HepG2 (cell line): Measurements from ENCODE around the gene RNPEPL1. TPM values are rescaled to one million over a fixed set of nuclear protein-coding genes. Genes with fewer than 3 reads are reported as not detected.

Experiments
- ATAC-seq: fragments of 200-7000 bp; cut with Tn5 transposase; 3 replicates; pipeline ENCODE4 v1.9.1; 2020; ENCODE audit warnings: mild to moderate bottlenecking, moderate library complexity
- BruUV-seq: library from RNA; stranded (reverse); fragments of 400-500 nt; replicated peaks from 2 replicates; lab custom pipeline; 2021; lab: Mats Ljungman, UMichigan
- CTCF ChIA-PET: fragments of 300-600 bp; formaldehyde crosslinking; extraction: SDS; loops from one replicate; lab custom pipeline; 2021; ENCODE audit warnings: low total read pairs, inconsistent platforms, low intra/inter-chr PET ratio; lab: Yijun Ruan, JAX
- POLR2A ChIA-PET: fragments of 350-600 bp; sonication (Branson Sonifier 250); formaldehyde crosslinking; loops from one replicate; lab custom pipeline; 2020; ENCODE audit warnings: antibody characterized with exemption, inconsistent platforms; lab: Yijun Ruan, JAX
- DNase-seq: peaks from one replicate; pipeline ENCODE4 v3.0.0-alpha.2; 2015; ENCODE audit warnings: low spot score
- FAIRE-seq: peaks from 3 replicates; lab custom pipeline; 2011; peaks lifted over from hg19 to GRCh38; lab: Jason Lieb, UNC
- H2AFZ ChIP-seq: one replicate; pipeline ENCODE4 v1.6.1; 2011; ENCODE audit warnings: low read length, inconsistent platforms
- H3K27ac ChIP-seq: fragments of 300-600 bp; 3 replicates; pipeline ENCODE4 v1.8.0; 2011; ENCODE audit warnings: mixed run types, mild to moderate bottlenecking, mixed read lengths, low read length, inconsistent platforms; ENCODE audit not compliant: insufficient read depth; ENCODE audit errors: extremely low read length
- H3K27me3 ChIP-seq, 2 experiments: fragments of 200-600 bp in 1 of 2; 2 replicates in 1 of 2; 3 replicates in 1 of 2; pipeline versions ENCODE4 v1.6.0 to v1.8.0; 2011; ENCODE audit warnings: low read length in 2 of 2, mild to moderate bottlenecking in 2 of 2, moderate library complexity in 2 of 2, inconsistent platforms in 1 of 2; ENCODE audit not compliant: insufficient read depth in 2 of 2, control insufficient read depth in 1 of 2
- H3K36me3 ChIP-seq, 2 experiments: fragments of 200-600 bp in 1 of 2; replicated peaks in 1 of 2; 2 replicates in 1 of 2; 3 replicates in 1 of 2; pipeline versions ENCODE4 v1.5.1 to v1.8.0; 2011; ENCODE audit warnings: low read length in 2 of 2, inconsistent platforms in 1 of 2; ENCODE audit not compliant: insufficient read depth in 2 of 2, control insufficient read depth in 1 of 2
- H3K4me1 ChIP-seq: 2 replicates; pipeline ENCODE4 v1.5.1; 2012; ENCODE audit warnings: low read length, inconsistent platforms; ENCODE audit not compliant: insufficient read depth
- H3K4me2 ChIP-seq: 2 replicates; pipeline ENCODE4 v1.6.0; 2011; ENCODE audit warnings: low read depth, low read length, inconsistent platforms
- H3K4me3 ChIP-seq, 3 experiments: fragments of 200-600 bp in 1 of 3; sonication (generic), shearing (Covaris generic) in 1 of 3; replicated peaks in 1 of 3; 2 replicates each; pipeline ENCODE4 v1.5.1; 2011 to 2016; ENCODE audit warnings: low read length in 3 of 3, inconsistent platforms in 2 of 3, low read depth in 2 of 3, mild to moderate bottlenecking in 2 of 3, control low read depth in 1 of 3, mixed read lengths in 1 of 3; ENCODE audit not compliant: insufficient read depth in 1 of 3
- H3K79me2 ChIP-seq: one replicate; pipeline ENCODE4 v1.6.1; 2011; ENCODE audit warnings: low read length, inconsistent platforms; ENCODE audit not compliant: insufficient read depth
- H3K9ac ChIP-seq: 2 replicates; pipeline ENCODE4 v1.6.0; 2011; ENCODE audit warnings: mild to moderate bottlenecking, low read depth, low read length, inconsistent platforms; ENCODE audit not compliant: insufficient read depth
- H3K9me3 ChIP-seq: 2 replicates; pipeline ENCODE4 v1.5.1; 2012; ENCODE audit warnings: mild to moderate bottlenecking, low read length
- H4K20me1 ChIP-seq: 2 replicates; pipeline ENCODE4 v1.6.0; 2011; ENCODE audit warnings: inconsistent platforms, mild to moderate bottlenecking, low read length, moderate library complexity; ENCODE audit not compliant: insufficient read depth
- ATF7-NPFF ChIP-seq: sonication (generic); formaldehyde crosslinking; IDR thresholded peaks from 2 replicates; pipeline ENCODE4 v1.8.1; 2023; ENCODE audit warnings: mild to moderate bottlenecking, low read depth, missing genetic modification reagents, moderate library complexity
- GATA4 ChIP-seq: sonication (generic); IDR thresholded peaks from 2 replicates; pipeline ENCODE4 v1.6.1; 2016; ENCODE audit warnings: antibody characterized with exemption, low read depth, borderline replicate concordance
- JUNB ChIP-seq: sonication (generic); formaldehyde crosslinking; IDR thresholded peaks from 2 replicates; pipeline ENCODE4 v1.8.0; 2022; ENCODE audit warnings: missing genetic modification reagents, mild to moderate bottlenecking, borderline replicate concordance
- PTBP1 ChIP-seq: fragments of 200-400 bp; formaldehyde crosslinking; IDR thresholded peaks from 2 replicates; pipeline ENCODE4 v1.6.1; 2018; ENCODE audit warnings: low read length, low read depth; ENCODE audit not compliant: poor library complexity, severe bottlenecking
- SOX6 ChIP-seq, 2 experiments: fragments of 450-650 bp in 1 of 2; sonication (generic) in 1 of 2; formaldehyde crosslinking in 1 of 2; IDR thresholded peaks; 2 replicates each; pipeline versions ENCODE4 v1.4.0 to v1.6.1; 2017 to 2020; ENCODE audit warnings: antibody characterized with exemption in 1 of 2, mild to moderate bottlenecking in 1 of 2, missing genetic modification reagents in 1 of 2
- TEAD3 ChIP-seq: optimal IDR thresholded peaks from 2 replicates; pipeline ENCODE3; 2016; ENCODE audit warnings: borderline replicate concordance
- ZC3H13 ChIP-seq: sonication (generic); formaldehyde crosslinking; IDR thresholded peaks from 2 replicates; pipeline ENCODE4 v1.8.1; 2023; ENCODE audit warnings: mild to moderate bottlenecking, missing genetic modification reagents, moderate library complexity
- ZEB1 ChIP-seq: IDR thresholded peaks from 2 replicates; pipeline ENCODE4 v1.6.1; 2012; ENCODE audit warnings: mild to moderate bottlenecking, low read depth, inconsistent platforms; ENCODE audit not compliant: insufficient replicate concordance
- ZNF296 ChIP-seq: sonication (generic); formaldehyde crosslinking; conservative IDR thresholded peaks from 2 replicates; pipeline ENCODE4 v1.5.0; 2020; ENCODE audit warnings: mild to moderate bottlenecking, missing genetic modification reagents
- ZNF333 ChIP-seq: sonication (generic); formaldehyde crosslinking; IDR thresholded peaks from 2 replicates; pipeline ENCODE4 v1.4.0; 2020; ENCODE audit warnings: mild to moderate bottlenecking, missing genetic modification reagents, borderline replicate concordance
- ZNF367 ChIP-seq: sonication (generic); formaldehyde crosslinking; IDR thresholded peaks from 2 replicates; pipeline ENCODE4 v1.4.0; 2020; ENCODE audit warnings: missing genetic modification reagents, borderline replicate concordance
- ZNF749 ChIP-seq: sonication (generic); formaldehyde crosslinking; IDR thresholded peaks from 2 replicates; pipeline ENCODE4 v1.8.0; 2022; ENCODE audit warnings: mild to moderate bottlenecking, missing genetic modification reagents, moderate library complexity, borderline replicate concordance
- ZZZ3 ChIP-seq: sonication (generic); formaldehyde crosslinking; IDR thresholded peaks from 2 replicates; pipeline ENCODE4 v1.4.0; 2020; ENCODE audit warnings: missing genetic modification reagents, mild to moderate bottlenecking, borderline replicate concordance
- WGBS: methylation state at CpG from one replicate; pipeline ENCODE4 v1.1.6; 2017; ENCODE audit warnings: low lambda C conversion rate; 5-methylcytosine and 5-hydroxymethylcytosine counted together
- in situ Hi-C: cut with HindIII; loops from 2 replicates; pipeline ENCODE4 v1.10.0; 2017; ENCODE audit warnings: low pct_unique_long_range_greater_than_20kb; ENCODE audit not compliant: extremely low pct_ligation_motif_present
- intact Hi-C: fragments of 100-400 bp; cut with micrococcal nuclease; formaldehyde crosslinking; loops from one replicate; pipeline ENCODE4 v1.10.0; 2022; ENCODE audit not compliant: unreplicated experiment
- polyA plus RNA-seq, 8 experiments: library from polyadenylated mRNA; depleted of rRNA in 3 of 8; stranded (reverse) in 7 of 8; unstranded in 1 of 8; fragments of >200 nt; fragmentation: Illumina TruSeq in 4 of 8; extraction: Trizol in 4 of 8; gene quantifications; 2 replicates each; pipeline versions ENCODE4 v1.2.1 to v1.2.3, GENCODE V29; 2011 to 2016; ENCODE audit warnings: low read depth in 4 of 8, missing spikeins in 1 of 8, mixed read lengths in 1 of 8; ENCODE audit not compliant: insufficient read depth in 1 of 8
- total RNA-seq, 5 experiments: library from RNA; depleted of rRNA; stranded (reverse); fragments of >200 nt; fragmentation: Illumina TruSeq; extraction: Trizol; gene quantifications; 2 replicates each; pipeline ENCODE4 v1.2.3, GENCODE V29; 2016; ENCODE audit warnings: low read depth in 1 of 5
- TF ChIP-seq, protein P1 (sequence below): sonication (generic); formaldehyde crosslinking; conservative IDR thresholded peaks from 2 replicates; pipeline ENCODE4 v1.4.0; 2020; ENCODE audit warnings: missing genetic modification reagents
- TF ChIP-seq, protein P2 (sequence below): sonication (generic); formaldehyde crosslinking; IDR thresholded peaks from 2 replicates; pipeline ENCODE4 v1.4.0; 2020; ENCODE audit warnings: missing genetic modification reagents
- TF ChIP-seq, protein P3 (sequence below): fragments of 450-650 bp; IDR thresholded peaks from 2 replicates; pipeline ENCODE4 v1.6.1; 2017
- TF ChIP-seq, protein P4 (sequence below): sonication (generic); formaldehyde crosslinking; IDR thresholded peaks from 2 replicates; pipeline ENCODE4 v1.8.1; 2023; ENCODE audit warnings: missing genetic modification reagents, mild to moderate bottlenecking, borderline replicate concordance

Gene RNPEPL1
- total and polyA plus RNA-seq, 2 of the 13 experiments (the other 11 are each of a cell fraction or from before 2014, with no cell fraction given), result 13.0 to 18.0 TPM

DNA sequence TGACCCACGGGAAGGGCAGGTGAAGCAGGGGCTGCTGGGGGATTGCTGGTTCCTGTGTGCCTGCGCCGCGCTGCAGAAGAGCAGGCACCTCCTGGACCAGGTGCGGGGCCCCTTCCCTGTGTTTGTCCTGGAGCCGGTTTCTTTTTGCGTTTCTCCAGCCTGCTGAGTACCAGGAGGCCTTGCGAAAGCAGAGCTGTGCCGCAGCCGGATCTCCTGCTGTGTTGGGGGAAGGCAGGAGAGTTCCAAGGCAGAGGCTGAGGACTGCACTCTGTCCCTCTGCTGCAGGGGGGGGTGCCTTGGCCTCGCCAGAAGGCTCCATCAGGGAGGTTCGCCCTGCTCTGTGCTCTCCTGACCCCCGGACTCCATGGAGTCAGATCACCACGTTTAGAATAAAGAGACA is 21.1 kb downstream of the RNPEPL1 start:
- no peak for FAIRE-seq
- WGBS, result 86% methylated on average over 13 of the region's 14 CpGs
- Histone ChIP-seq H3K27ac (no peak overlapping the region), H3K79me2 (peaks cover 49% of the 10 kb centered on the region), H3K4me2 (no peak overlapping the region), H3K4me1 (peaks cover 31% of the 10 kb centered on the region), H2AFZ (no peak overlapping the region), H4K20me1 (peaks cover 17% of the 10 kb centered on the region; the same call in 1 of the 2 replicates), H3K9me3 (no peaks in the 10 kb centered on the region)
- in situ Hi-C loops, result no loop called here
- CTCF ChIA-PET, result no interaction called here
- no peak for DNase-seq
- TF ChIP-seq GATA4 (no peak), TEAD3 (CRISPR knock-in tag) (no peak), ZNF749 (no peak), ZNF296 (CRISPR knock-in tag) (no peak), JUNB (CRISPR knock-in tag) (no peak), ZC3H13 (CRISPR knock-in tag) (no peak), SOX6 (IDR thresholded peaks at IDR 0.05) (no peak), SOX6 (CRISPR knock-in tag; IDR thresholded peaks at IDR 0.05) (no peak), ATF7-NPFF (no peak), PTBP1 (no peak), ZNF333 (CRISPR knock-in tag) (no peak), ZEB1 (no peak), ZNF367 (CRISPR knock-in tag) (no peak), ZZZ3 (CRISPR knock-in tag) (no peak)
- TF ChIP-seq, protein P1, sequence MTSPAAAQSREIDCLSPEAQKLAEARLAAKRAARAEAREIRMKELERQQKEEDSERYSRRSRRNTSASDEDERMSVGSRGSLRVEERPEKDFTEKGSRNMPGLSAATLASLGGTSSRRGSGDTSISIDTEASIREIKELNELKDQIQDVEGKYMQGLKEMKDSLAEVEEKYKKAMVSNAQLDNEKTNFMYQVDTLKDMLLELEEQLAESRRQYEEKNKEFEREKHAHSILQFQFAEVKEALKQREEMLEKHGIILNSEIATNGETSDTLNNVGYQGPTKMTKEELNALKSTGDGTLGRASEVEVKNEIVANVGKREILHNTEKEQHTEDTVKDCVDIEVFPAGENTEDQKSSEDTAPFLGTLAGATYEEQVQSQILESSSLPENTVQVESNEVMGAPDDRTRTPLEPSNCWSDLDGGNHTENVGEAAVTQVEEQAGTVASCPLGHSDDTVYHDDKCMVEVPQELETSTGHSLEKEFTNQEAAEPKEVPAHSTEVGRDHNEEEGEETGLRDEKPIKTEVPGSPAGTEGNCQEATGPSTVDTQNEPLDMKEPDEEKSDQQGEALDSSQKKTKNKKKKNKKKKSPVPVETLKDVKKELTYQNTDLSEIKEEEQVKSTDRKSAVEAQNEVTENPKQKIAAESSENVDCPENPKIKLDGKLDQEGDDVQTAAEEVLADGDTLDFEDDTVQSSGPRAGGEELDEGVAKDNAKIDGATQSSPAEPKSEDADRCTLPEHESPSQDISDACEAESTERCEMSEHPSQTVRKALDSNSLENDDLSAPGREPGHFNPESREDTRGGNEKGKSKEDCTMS (CRISPR knock-in tag), result no peak
- TF ChIP-seq, protein P2, sequence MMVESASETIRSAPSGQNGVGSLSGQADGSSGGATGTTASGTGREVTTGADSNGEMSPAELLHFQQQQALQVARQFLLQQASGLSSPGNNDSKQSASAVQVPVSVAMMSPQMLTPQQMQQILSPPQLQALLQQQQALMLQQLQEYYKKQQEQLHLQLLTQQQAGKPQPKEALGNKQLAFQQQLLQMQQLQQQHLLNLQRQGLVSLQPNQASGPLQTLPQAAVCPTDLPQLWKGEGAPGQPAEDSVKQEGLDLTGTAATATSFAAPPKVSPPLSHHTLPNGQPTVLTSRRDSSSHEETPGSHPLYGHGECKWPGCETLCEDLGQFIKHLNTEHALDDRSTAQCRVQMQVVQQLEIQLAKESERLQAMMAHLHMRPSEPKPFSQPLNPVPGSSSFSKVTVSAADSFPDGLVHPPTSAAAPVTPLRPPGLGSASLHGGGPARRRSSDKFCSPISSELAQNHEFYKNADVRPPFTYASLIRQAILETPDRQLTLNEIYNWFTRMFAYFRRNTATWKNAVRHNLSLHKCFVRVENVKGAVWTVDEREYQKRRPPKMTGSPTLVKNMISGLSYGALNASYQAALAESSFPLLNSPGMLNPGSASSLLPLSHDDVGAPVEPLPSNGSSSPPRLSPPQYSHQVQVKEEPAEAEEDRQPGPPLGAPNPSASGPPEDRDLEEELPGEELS (CRISPR knock-in tag), result no peak
- TF ChIP-seq, protein P3, sequence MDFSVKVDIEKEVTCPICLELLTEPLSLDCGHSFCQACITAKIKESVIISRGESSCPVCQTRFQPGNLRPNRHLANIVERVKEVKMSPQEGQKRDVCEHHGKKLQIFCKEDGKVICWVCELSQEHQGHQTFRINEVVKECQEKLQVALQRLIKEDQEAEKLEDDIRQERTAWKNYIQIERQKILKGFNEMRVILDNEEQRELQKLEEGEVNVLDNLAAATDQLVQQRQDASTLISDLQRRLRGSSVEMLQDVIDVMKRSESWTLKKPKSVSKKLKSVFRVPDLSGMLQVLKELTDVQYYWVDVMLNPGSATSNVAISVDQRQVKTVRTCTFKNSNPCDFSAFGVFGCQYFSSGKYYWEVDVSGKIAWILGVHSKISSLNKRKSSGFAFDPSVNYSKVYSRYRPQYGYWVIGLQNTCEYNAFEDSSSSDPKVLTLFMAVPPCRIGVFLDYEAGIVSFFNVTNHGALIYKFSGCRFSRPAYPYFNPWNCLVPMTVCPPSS, result no peak
- TF ChIP-seq, protein P4, sequence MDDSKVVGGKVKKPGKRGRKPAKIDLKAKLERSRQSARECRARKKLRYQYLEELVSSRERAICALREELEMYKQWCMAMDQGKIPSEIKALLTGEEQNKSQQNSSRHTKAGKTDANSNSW, result no peak
- TF ChIP-seq, all 625 proteins: peak for 0
- POLR2A ChIA-PET, result interaction anchor here (1.4 to 6.0 kb wide), 4 partner anchors 10 to 29 kb away, joined by 5 to 149 read pairs (median 116); partner anchors contain the start of genes ANKMY1, DUSP28 and RNPEPL1
- Histone ChIP-seq H3K27me3 (peaks cover 0 to 4% of the 10 kb centered on the region in 2 experiments; a peak in 1 of 5 replicates), H3K9ac (no peak overlapping the region), H3K36me3 (peaks cover 20 to 36% of the 10 kb centered on the region in 2 experiments), H3K4me3 (no peak overlapping the region)
- BruUV-seq, result no TSS peak
- intact Hi-C loops, result no loop called here
- no peak for ATAC-seq
